ENCODE measurements around the gene SLC39A1. TPM values are rescaled to one million over a fixed set of nuclear protein-coding genes. Genes with fewer than 3 reads are reported as not detected.

The SLC39A1 gene
- total and polyA plus RNA-seq, 9 of the 15 experiments (the other 6 are each of a cell fraction or from before 2014, with no cell fraction given): 9.9 to 81.1 (median 62.7) TPM

- TF ChIP-seq, protein P1, sequence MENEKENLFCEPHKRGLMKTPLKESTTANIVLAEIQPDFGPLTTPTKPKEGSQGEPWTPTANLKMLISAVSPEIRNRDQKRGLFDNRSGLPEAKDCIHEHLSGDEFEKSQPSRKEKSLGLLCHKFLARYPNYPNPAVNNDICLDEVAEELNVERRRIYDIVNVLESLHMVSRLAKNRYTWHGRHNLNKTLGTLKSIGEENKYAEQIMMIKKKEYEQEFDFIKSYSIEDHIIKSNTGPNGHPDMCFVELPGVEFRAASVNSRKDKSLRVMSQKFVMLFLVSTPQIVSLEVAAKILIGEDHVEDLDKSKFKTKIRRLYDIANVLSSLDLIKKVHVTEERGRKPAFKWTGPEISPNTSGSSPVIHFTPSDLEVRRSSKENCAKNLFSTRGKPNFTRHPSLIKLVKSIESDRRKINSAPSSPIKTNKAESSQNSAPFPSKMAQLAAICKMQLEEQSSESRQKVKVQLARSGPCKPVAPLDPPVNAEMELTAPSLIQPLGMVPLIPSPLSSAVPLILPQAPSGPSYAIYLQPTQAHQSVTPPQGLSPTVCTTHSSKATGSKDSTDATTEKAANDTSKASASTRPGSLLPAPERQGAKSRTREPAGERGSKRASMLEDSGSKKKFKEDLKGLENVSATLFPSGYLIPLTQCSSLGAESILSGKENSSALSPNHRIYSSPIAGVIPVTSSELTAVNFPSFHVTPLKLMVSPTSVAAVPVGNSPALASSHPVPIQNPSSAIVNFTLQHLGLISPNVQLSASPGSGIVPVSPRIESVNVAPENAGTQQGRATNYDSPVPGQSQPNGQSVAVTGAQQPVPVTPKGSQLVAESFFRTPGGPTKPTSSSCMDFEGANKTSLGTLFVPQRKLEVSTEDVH (IDR thresholded peaks at IDR 0.05; ENCODE audit: low read depth, partially characterized antibody): no peak
- TF ChIP-seq ILF3 (IDR thresholded peaks at IDR 0.05; ENCODE audit: borderline replicate concordance) (no peak), E4F1 (CRISPR knock-in tag; IDR thresholded peaks at IDR 0.05; ENCODE audit: borderline replicate concordance) (no peak), CSDE1 (IDR thresholded peaks at IDR 0.05) (no peak), THRAP3 (IDR thresholded peaks at IDR 0.05; ENCODE audit: borderline replicate concordance) (no peak), SRSF3 (IDR thresholded peaks at IDR 0.05; ENCODE audit: insufficient read depth, low read length) (no peak), ZFP36 (IDR thresholded peaks at IDR 0.05; ENCODE audit: low read depth, low read length, partially characterized antibody) (no peak), NFYB (IDR thresholded peaks at IDR 0.05; ENCODE audit: extremely low read depth, insufficient read length) (no peak), SNRNP70 (optimal IDR thresholded peaks at IDR 0.05; ENCODE audit: low read depth, low read length) (no peak), ZNF121 (CRISPR knock-in tag; conservative IDR thresholded peaks at IDR 0.05) (no peak), FOXK1 (CRISPR knock-in tag; IDR thresholded peaks at IDR 0.05; ENCODE audit: borderline replicate concordance) (peak; percentile 4; the same call in 1 of the 2 replicates), KDM5B (IDR thresholded peaks at IDR 0.05; ENCODE audit: insufficient replicate concordance, low read depth, low read length) (peak; percentile 45), ZNF76 (CRISPR knock-in tag; IDR thresholded peaks at IDR 0.05; ENCODE audit: borderline replicate concordance) (no peak; the same call in 1 of the 2 replicates), ZNF444 (CRISPR knock-in tag; IDR thresholded peaks at IDR 0.05) (no peak), RBM22 (IDR thresholded peaks at IDR 0.05; ENCODE audit: low read depth, low read length, poor library complexity, severe bottlenecking) (peak; percentile 10)
- TF ChIP-seq, protein P2, sequence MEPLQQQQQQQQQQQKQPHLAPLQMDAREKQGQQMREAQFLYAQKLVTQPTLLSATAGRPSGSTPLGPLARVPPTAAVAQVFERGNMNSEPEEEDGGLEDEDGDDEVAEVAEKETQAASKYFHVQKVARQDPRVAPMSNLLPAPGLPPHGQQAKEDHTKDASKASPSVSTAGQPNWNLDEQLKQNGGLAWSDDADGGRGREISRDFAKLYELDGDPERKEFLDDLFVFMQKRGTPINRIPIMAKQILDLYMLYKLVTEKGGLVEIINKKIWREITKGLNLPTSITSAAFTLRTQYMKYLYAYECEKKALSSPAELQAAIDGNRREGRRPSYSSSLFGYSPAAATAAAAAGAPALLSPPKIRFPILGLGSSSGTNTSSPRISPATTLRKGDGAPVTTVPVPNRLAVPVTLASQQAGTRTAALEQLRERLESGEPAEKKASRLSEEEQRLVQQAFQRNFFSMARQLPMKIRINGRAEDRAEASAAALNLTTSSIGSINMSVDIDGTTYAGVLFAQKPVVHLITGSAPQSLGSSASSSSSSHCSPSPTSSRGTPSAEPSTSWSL (CRISPR knock-in tag; IDR thresholded peaks at IDR 0.05; ENCODE audit: borderline replicate concordance): no peak
- TF ChIP-seq, protein P3, sequence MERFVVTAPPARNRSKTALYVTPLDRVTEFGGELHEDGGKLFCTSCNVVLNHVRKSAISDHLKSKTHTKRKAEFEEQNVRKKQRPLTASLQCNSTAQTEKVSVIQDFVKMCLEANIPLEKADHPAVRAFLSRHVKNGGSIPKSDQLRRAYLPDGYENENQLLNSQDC (CRISPR knock-in tag; IDR thresholded peaks at IDR 0.05): no peak
- TF ChIP-seq, protein P4, sequence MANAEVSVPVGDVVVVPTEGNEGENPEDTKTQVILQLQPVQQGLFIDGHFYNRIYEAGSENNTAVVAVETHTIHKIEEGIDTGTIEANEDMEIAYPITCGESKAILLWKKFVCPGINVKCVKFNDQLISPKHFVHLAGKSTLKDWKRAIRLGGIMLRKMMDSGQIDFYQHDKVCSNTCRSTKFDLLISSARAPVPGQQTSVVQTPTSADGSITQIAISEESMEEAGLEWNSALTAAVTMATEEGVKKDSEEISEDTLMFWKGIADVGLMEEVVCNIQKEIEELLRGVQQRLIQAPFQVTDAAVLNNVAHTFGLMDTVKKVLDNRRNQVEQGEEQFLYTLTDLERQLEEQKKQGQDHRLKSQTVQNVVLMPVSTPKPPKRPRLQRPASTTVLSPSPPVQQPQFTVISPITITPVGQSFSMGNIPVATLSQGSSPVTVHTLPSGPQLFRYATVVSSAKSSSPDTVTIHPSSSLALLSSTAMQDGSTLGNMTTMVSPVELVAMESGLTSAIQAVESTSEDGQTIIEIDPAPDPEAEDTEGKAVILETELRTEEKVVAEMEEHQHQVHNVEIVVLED (CRISPR knock-in tag; IDR thresholded peaks at IDR 0.05): peak; percentile 51
These were observed 17.3 kb downstream of the SLC39A1 start (continued) for GRCh38 chr1:153945795-153946621.
